ENCODE measurements around the gene HOXA4.

HOXA4 gene

DNA sequence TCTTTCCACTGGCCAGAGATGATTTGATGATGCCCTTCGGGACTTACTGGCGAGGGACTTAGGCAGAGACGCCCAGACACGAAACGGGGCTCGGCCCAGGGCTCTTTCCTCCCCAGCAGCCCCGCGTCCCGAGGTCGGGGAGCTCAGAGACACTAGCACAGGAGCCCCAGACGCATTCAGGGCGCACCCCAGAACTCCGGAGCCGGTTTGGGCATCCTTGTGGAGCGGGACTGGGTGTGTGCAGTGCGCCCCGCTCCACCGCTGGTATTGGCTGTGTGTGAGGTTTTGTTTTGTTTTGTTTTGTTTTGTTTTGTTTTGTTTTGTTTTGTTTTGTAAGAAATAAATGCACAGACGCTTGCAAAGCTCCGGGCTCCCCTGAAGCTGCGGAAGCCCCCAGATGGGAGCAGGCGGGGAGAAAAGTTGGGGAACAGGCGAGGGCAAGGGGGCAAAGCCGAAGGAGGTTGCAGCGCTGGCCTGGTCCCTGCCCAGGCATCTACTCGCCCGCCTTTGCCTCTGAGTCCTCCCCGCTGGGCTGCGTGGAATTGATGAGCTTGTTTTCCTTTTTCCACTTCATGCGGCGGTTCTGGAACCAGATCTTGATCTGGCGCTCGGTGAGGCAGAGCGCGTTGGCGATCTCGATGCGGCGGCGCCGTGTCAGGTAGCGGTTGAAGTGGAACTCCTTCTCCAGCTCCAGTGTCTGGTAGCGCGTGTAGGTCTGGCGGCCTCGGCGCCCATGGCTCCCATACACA is 14.8 kb upstream of the HOXA4 start:
- no peak for DNase-seq

DNA sequence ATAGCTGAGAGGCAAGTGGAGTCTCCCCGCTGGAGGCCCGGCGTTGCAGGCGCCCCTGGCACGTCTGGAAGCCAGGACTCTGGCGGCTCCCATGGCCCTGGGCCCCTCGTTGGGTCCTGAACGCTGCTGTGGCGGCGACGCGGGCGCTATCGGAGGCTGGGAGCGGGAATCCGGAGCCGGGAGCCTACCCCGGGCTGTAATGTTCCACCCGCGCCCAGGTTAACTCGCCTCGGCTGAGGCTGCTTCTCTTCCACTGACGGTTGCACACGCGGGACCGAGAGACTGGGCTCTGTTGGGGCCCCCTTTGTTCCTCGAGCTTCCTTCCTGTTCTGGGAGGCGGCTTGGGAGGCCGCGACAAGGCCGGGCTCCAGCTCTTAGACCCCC is 14.2 kb upstream of the HOXA4 start:
- DNase-seq, result no peak

- no peak for DNase-seq
These were observed 13.6 kb upstream of the HOXA4 start for GRCh38 chr7:27143950-27144780.

GRCh38 chr7:27143023-27143949 is 12.7 kb upstream of the HOXA4 start, which contains the start of gene HOXA5:
HOXA5 (minus strand) TSS chr7:27143681; CDS start chr7:27143607, 74 bp downstream.
- no peak for DNase-seq

GRCh38 chr7:27142580-27143022 is 12.0 kb upstream of the HOXA4 start:
- DNase-seq, result no peak

DNA sequence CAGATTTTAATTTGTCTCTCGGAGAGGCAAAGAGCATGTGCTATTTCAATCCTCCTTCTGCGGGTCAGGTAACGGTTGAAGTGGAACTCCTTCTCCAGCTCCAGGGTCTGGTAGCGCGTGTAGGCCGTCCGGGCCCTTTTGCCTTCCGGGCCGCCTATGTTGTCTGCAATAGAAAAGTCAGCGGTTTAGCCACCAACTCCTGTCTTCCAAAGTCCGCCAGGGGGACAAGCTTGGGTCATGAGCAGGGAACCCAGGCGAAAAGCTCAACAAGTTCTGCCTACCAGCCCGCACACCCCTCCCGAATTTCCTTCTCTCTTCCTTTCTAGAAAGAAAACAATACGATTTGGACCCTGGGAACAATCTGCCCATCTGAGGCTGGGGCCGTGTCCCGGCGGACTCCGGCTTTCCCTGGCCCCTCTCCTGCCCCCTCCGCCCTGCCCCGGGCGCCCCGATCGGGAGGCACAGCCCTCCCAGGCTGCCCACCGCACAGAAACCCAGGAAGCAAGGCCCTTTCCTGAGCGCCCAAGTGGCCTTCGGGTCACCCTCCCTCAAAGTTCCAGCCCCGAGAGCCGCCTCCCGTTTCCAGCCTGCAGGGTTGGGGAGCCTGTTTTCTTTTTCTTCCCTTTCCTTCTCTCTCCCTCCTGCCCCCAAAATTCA is 11.5 kb upstream of the HOXA4 start:
- DNase-seq, result no peak

DNA sequence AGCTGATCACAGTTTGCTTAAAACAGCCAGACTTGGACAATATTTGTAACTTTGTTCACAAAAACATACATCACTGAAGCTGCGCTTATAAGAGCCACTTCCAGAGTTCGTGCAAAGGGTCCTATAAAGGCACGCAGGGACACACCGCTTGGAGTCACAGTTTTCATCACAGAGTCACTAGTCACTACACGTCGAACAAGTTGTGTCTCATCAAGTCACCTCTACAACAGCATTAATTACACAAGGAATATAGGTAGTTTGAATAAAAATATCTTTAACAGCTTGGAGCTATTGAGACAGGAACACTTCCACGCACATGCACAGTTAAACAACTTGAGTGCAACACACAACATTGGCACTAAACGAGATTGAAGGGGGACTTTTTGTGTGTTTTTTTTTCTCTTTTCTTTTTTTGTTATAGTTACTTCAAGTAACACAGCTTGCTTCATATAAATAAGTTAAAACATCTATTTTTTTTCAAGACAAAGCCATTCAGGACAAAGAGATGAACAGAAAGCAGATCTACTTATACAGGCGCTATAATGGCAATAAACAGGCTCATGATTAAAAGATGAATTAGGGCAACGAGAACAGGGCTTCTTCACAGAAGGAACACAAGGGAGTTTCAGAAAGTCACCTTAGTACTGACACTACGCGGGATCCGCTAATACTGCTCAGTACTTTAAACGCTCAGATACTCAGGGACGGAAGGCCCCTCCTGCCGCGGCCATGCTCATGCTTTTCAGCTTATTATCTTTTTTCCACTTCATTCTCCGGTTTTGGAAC is 10.8 kb upstream of the HOXA4 start:
- no peak for DNase-seq

GRCh38 chr7:27140126-27140857 is 9.7 kb upstream of the HOXA4 start:
- DNase-seq, result no peak

GRCh38 chr7:27139334-27140125 is 9.0 kb upstream of the HOXA4 start:
- DNase-seq, result no peak

GRCh38 chr7:27138985-27139333 is 8.4 kb upstream of the HOXA4 start:
- DNase-seq, result no peak

GRCh38 chr7:27138472-27138871 is 7.9 kb upstream of the HOXA4 start:
- DNase-seq, result no peak

- no peak for DNase-seq
These were observed 7.2 kb upstream of the HOXA4 start for GRCh38 chr7:27137640-27138315.

DNA sequence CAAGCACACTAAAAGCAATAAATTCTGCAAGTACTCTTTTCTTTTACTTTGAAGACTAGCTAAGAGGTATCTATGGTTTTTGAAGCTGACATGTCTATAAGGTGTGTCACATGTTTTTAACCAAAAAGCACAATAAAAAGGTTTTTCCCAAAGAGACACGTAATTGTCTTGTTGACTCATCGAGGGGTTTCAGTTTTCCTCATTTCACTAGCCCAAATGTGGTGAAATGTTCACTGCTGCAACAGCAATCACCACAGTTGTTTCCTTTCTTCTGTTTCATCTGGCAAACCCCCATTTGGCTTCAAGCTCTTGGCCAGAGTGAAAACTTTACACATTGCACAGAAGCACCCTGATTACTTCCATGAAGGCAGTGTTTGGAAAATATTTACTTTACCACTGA is 3.8 kb upstream of the HOXA4 start:
- no peak for DNase-seq

DNA sequence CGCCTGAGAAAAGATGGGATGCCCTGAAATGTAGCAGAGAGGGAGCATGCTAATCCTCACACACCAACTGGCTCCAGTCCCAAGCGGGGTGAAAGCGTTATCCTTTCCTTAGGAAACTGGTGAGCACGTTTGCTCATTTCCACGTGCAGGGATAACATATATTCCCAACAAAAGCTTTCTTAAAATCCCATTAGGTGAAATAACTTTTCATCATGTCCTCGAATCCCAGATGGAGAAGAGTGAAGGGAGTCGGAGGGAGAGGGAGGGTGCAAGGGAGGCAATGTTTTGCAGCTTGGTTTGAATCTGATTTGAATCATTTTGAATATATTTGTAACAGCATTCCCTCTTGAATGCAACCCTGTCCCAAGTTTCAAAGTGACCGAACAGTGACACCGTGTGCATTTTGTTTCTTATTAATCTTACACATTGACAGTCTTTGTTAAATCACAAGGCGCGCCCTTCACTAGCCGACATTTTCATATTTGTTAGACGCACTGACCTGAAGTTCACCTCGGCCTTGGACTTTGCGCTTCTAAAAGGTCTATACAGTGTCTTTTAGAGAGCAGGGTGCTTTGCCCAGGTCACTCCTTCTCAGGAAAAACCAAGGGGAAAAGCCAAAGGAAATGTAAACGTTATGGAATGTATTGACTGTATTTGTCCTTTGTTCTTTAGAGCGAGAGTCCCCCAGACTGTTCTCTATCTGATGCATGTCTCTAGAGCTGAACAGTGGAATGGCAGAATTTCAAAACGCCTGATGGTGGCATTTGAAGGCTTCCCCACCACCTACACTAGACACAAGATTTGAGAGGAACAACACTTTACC is 3.1 kb upstream of the HOXA4 start:
- no peak for DNase-seq

DNA sequence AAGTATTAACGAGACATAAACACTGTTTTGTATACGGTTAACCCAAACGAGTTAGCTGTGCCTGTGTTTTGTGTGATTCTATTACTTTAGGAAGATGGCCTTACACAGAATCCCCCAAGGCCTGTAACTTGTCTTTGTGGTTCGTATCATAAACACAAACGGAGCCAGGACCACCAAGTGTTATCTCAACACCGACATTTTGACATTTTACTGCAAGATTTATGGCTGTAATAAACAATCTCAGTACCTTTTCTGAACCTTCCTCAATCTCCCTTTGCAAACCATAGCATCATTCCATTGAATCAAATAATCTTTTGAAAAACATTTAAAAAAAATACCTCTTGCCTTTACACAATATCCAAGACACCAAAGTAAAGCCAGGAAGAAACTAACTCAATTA is 2.4 kb upstream of the HOXA4 start:
- DNase-seq, result no peak

DNA sequence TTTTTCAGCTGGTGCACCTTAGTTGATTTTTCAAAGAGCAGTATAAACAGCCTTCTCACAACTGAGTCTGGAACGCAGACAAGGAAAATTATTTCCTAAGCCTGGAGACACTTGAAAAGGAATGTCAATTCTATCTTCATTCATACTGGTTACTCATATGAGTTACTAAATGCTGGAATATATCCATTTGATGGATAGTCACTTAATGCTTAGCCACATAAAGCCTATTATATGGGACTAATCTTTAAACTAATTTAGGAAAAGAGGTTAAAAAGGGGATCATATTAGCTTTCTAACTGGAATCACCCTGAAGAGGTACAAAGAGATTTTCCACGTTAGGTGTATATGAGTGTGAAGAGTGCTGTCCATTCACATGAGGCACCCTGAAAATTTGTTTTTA is 1.7 kb upstream of the HOXA4 start:
- DNase-seq, result no peak

- DNase-seq, result no peak
These were observed 848 bp upstream of the HOXA4 start for GRCh38 chr7:27131390-27131819.

- DNase-seq, result no peak
These were observed 623 bp downstream of the HOXA4 start for GRCh38 chr7:27129729-27130539.

All from activated gamma-delta T cell treated with Interleukin-2 at 50 U/mL for 16 hours (primary cell).